ENCODE measurements around the gene TKTL1. TPM values are rescaled to one million over a fixed set of nuclear protein-coding genes. Genes with fewer than 3 reads are reported as not detected.

The TKTL1 gene
- total and polyA plus RNA-seq, 2 experiments from 2014 or later, result not detected

DNA sequence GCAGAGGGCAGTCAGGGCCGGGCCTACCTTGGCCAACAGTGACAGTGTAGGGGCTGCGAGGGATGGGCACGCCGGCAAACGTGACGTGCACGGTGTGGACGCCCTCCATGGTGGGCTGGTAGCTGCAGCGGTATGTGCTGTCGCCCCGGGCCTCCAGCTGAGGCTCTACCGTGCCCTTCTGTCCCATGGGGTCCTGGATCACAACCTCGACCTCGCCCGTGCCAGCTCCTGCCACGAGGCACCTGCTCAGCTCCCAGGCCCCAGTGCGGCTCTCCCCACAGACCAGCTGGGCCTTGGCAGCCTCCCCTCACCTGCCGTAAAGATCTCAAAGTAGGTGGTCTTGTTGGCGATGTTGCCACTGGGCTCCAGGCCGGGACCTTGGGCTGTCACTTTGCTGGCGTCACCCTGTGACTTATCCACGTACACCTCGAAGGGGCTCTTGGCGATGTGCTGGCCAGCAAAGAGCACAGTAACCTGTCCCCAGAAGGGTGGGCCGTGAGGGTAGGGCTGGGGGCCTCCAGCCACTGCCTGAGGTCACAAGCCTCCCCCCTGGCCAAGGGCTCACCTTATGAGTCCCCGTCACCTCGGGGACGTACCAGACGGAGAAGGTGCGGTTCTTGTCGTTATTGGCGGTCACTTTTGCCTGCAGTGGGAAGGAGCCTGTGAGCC is 70.5 kb downstream of the TKTL1 start:
- no peak overlapping the region for H3K27ac ChIP-seq (ENCODE audit: low read depth)
- 0 out of 2 replicates have a peak, but pooled peaks cover 4% of the 10 kb centered on the region for H3F3A ChIP-seq (replicated peaks; ENCODE audit: low read depth)
- peaks cover 55% of the 10 kb centered on the region for H3K79me2 ChIP-seq (replicated peaks; ENCODE audit: insufficient read depth)
- H3K4me3 ChIP-seq, result no peak overlapping the region
- peaks cover 81% of the 10 kb centered on the region for H3K36me3 Mint-ChIP-seq (ENCODE audit: low read depth)
- ATAC-seq (no peak), DNase-seq (ENCODE audit: low spot score) (no peak)
- no peak overlapping the region for H3K27ac Mint-ChIP-seq
- no peaks in the 10 kb centered on the region; the same call in 2 of the 3 replicates for H3K4me1 Mint-ChIP-seq
- H3K4me1 ChIP-seq (ENCODE audit: insufficient read depth), result no peaks in the 10 kb centered on the region
- H3K4me2 ChIP-seq, result no peak overlapping the region
- peaks cover 13% of the 10 kb centered on the region for H3K36me3 ChIP-seq (ENCODE audit: insufficient read depth)
- H3K9me2 ChIP-seq (ENCODE audit: insufficient read depth), result no peaks in the 10 kb centered on the region
- H3K27me3 Mint-ChIP-seq (ENCODE audit: insufficient read depth, low read depth, poor library complexity), result peaks cover 23% of the 10 kb centered on the region
- no peak for TF ChIP-seq STAT1 (IDR thresholded peaks at IDR 0.05; ENCODE audit: unreplicated experiment)
- no peak for TF ChIP-seq ZNF462 (CRISPR knock-in tag; IDR thresholded peaks at IDR 0.05)
- no peak for TF ChIP-seq JUNB (IDR thresholded peaks at IDR 0.05; ENCODE audit: unreplicated experiment)
- TF ChIP-seq CREB1 (CRISPR knock-in tag; IDR thresholded peaks at IDR 0.05; ENCODE audit: low read depth), result no peak
- TF ChIP-seq POLR2AphosphoS5 (IDR thresholded peaks at IDR 0.05; ENCODE audit: low read depth), result no peak; the same call in none of the 2 replicates
- TF ChIP-seq EZH2 (IDR thresholded peaks at IDR 0.05; ENCODE audit: low read depth, unreplicated experiment), result no peak
- no peak for TF ChIP-seq ETS1 (IDR thresholded peaks at IDR 0.05)
- no peak for TF ChIP-seq EZH2phosphoT487 (IDR thresholded peaks at IDR 0.05; ENCODE audit: unreplicated experiment)
- TF ChIP-seq ZNF331 (CRISPR knock-in tag; IDR thresholded peaks at IDR 0.05; ENCODE audit: low read depth), result no peak
- TF ChIP-seq, protein P1, sequence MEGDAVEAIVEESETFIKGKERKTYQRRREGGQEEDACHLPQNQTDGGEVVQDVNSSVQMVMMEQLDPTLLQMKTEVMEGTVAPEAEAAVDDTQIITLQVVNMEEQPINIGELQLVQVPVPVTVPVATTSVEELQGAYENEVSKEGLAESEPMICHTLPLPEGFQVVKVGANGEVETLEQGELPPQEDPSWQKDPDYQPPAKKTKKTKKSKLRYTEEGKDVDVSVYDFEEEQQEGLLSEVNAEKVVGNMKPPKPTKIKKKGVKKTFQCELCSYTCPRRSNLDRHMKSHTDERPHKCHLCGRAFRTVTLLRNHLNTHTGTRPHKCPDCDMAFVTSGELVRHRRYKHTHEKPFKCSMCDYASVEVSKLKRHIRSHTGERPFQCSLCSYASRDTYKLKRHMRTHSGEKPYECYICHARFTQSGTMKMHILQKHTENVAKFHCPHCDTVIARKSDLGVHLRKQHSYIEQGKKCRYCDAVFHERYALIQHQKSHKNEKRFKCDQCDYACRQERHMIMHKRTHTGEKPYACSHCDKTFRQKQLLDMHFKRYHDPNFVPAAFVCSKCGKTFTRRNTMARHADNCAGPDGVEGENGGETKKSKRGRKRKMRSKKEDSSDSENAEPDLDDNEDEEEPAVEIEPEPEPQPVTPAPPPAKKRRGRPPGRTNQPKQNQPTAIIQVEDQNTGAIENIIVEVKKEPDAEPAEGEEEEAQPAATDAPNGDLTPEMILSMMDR (conservative IDR thresholded peaks at IDR 0.05; ENCODE audit: low read depth in 2 of 2), result no peak
- no peaks in the 10 kb centered on the region for H3K27me3 ChIP-seq (ENCODE audit: insufficient read depth)
- H2AFZ ChIP-seq, result no peak overlapping the region
- H3K4me3 Mint-ChIP-seq, result no peak overlapping the region
- peaks cover 6% of the 10 kb centered on the region for H4K20me1 ChIP-seq (replicated peaks; ENCODE audit: insufficient read depth)
- peaks cover 5% of the 10 kb centered on the region; the same call in 2 of the 3 replicates for H3K9me3 Mint-ChIP-seq
